Keratinocyte (primary cell): ENCODE measurements around the gene LRIG1. TPM values are rescaled to one million over a fixed set of nuclear protein-coding genes. Genes with fewer than 3 reads are reported as not detected.

Experiments used
- DNase-seq: peaks from one replicate; pipeline ENCODE4 v3.0.0-alpha.2; 2011; ENCODE audit warnings: low read depth, missing footprints, low spot score
- FAIRE-seq: peaks from 2 replicates; lab custom pipeline; 2011; peaks lifted over from hg19 to GRCh38; lab: Jason Lieb, UNC
- H2AFZ ChIP-seq: 2 replicates; pipeline ENCODE4 v1.6.0; 2012; ENCODE audit warnings: low read length, control low read depth, inconsistent platforms; ENCODE audit not compliant: control insufficient read depth
- H3K27ac ChIP-seq: 2 replicates; pipeline ENCODE4 v1.5.1; 2011; ENCODE audit warnings: low read length; ENCODE audit not compliant: control insufficient read depth, insufficient read depth
- H3K27me3 ChIP-seq: 3 replicates; pipeline ENCODE4 v1.6.0; 2011; ENCODE audit warnings: low read length; ENCODE audit not compliant: control insufficient read depth, insufficient read depth; ENCODE audit errors: extremely low read depth
- H3K36me3 ChIP-seq, 2 experiments: 2 replicates in 1 of 2; 3 replicates in 1 of 2; pipeline ENCODE4 v1.5.1; 2011; ENCODE audit warnings: low read length in 2 of 2, mild to moderate bottlenecking in 1 of 2; ENCODE audit not compliant: control insufficient read depth in 2 of 2, insufficient read depth in 2 of 2; ENCODE audit errors: extremely low read depth in 1 of 2
- H3K4me1 ChIP-seq: 3 replicates; pipeline ENCODE4 v1.5.1; 2011; ENCODE audit warnings: low read length; ENCODE audit not compliant: control insufficient read depth, insufficient read depth; ENCODE audit errors: extremely low read depth
- H3K4me2 ChIP-seq: 3 replicates; pipeline ENCODE4 v1.6.0; 2011; ENCODE audit warnings: low read depth, low read length; ENCODE audit not compliant: control insufficient read depth, insufficient read depth; ENCODE audit errors: extremely low read depth
- H3K4me3 ChIP-seq, 3 experiments: fragments of 200-600 bp in 1 of 3; sonication (generic) in 1 of 3; 2 replicates in 2 of 3; 3 replicates in 1 of 3; pipeline ENCODE4 v1.5.1; 2011 to 2016; ENCODE audit warnings: low read length in 3 of 3, mild to moderate bottlenecking in 3 of 3, control low read depth in 2 of 3, inconsistent platforms in 1 of 3, low read depth in 1 of 3, mixed read lengths in 1 of 3, mixed run types in 1 of 3, moderate library complexity in 1 of 3; ENCODE audit not compliant: control insufficient read depth in 2 of 3, insufficient read depth in 2 of 3; ENCODE audit errors: extremely low read depth in 1 of 3
- H3K79me2 ChIP-seq: 2 replicates; pipeline ENCODE4 v1.6.0; 2012; ENCODE audit warnings: low read length; ENCODE audit not compliant: control insufficient read depth, insufficient read depth
- H3K9ac ChIP-seq: 3 replicates; pipeline ENCODE4 v1.6.0; 2011; ENCODE audit warnings: low read length; ENCODE audit not compliant: control insufficient read depth, insufficient read depth; ENCODE audit errors: extremely low read depth
- H3K9me1 ChIP-seq: 3 replicates; pipeline ENCODE4 v1.6.0; 2011; ENCODE audit warnings: low read length; ENCODE audit not compliant: control insufficient read depth, insufficient read depth; ENCODE audit errors: extremely low read depth
- H3K9me3 ChIP-seq: 2 replicates; pipeline ENCODE4 v1.5.1; 2012; ENCODE audit warnings: low read depth, low read length; ENCODE audit not compliant: control insufficient read depth
- H4K20me1 ChIP-seq: 3 replicates; pipeline ENCODE4 v1.6.0; 2011; ENCODE audit warnings: low read length; ENCODE audit not compliant: control insufficient read depth, insufficient read depth; ENCODE audit errors: extremely low read depth
- CTCF ChIP-seq, 3 experiments: IDR thresholded peaks in 1 of 3; conservative IDR thresholded peaks in 1 of 3; optimal IDR thresholded peaks in 1 of 3; 2 replicates in 2 of 3; 3 replicates in 1 of 3; pipeline versions ENCODE3 to v1.5.1; 2011; ENCODE audit warnings: low read length in 3 of 3, mild to moderate bottlenecking in 3 of 3, moderate library complexity in 2 of 3, control low read depth in 1 of 3, inconsistent platforms in 1 of 3; ENCODE audit not compliant: insufficient read depth in 2 of 3; ENCODE audit errors: extremely low read depth in 1 of 3
- EZH2 ChIP-seq: IDR thresholded peaks from one replicate; pipeline ENCODE4 v1.6.1; 2012; ENCODE audit warnings: inconsistent platforms, mild to moderate bottlenecking, low read length, moderate library complexity
- dilution Hi-C: fragments of 300-500 bp; cut with MboI; formaldehyde crosslinking; loops from one replicate; pipeline ENCODE4 v1.7.0; 2020; ENCODE audit warnings: low sequenced_read_pairs; ENCODE audit not compliant: extremely low pct_ligation_motif_present
- polyA plus RNA-seq, 5 experiments: library from polyadenylated mRNA; depleted of rRNA in 3 of 5; stranded (reverse) in 3 of 5; stranded (forward) in 1 of 5; unstranded in 1 of 5; fragments of >200 nt; gene quantifications; 1 replicate in 1 of 5; 2 replicates in 3 of 5; 3 replicates in 1 of 5; pipeline versions ENCODE4 v1.2.1 to v1.2.3, GENCODE V29; 2011 to 2012; ENCODE audit warnings: missing spikeins in 2 of 5, low read depth in 1 of 5, low replicate concordance in 1 of 5

LRIG1 gene
- polyA plus RNA-seq, 1 donor (not counting 4 experiments of a cell fraction or from before 2014, with no cell fraction given): 17.2 TPM

DNA sequence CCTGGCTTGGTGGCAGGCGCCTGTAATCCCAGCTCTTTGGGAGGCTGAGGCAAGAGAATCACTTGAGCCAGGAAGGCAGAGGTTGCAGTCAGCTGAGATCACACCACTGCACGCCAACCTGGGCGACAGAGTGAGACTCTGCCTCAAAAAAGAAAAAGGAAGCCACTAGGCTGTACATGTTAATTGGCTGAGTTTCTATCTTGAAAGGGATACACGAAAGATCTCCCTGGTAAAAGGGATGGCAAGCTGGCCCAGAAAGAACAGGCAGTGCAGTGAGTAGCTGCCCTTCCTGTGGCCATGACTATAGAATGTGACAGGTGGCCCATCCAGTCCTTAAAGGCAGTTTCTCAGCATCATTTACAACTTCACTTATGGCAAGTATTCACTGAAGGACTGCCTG lies 12.3 kb downstream of the LRIG1 start:
- Histone ChIP-seq H4K20me1 (no peaks in the 10 kb centered on the region), H2AFZ (no peak overlapping the region), H3K27ac (no peak overlapping the region), H3K79me2 (peaks cover 50% of the 10 kb centered on the region), H3K9me3 (no peaks in the 10 kb centered on the region), H3K4me3 (no peak overlapping the region), H3K27me3 (no peaks in the 10 kb centered on the region), H3K9ac (no peak overlapping the region), H3K36me3 (no peaks in the 10 kb centered on the region), H3K4me2 (no peak overlapping the region), H3K4me1 (peaks cover 4% of the 10 kb centered on the region), H3K9me1 (no peaks in the 10 kb centered on the region)
- no peak for FAIRE-seq
- dilution Hi-C loops: no loop called here
- DNase-seq: no peak
- TF ChIP-seq EZH2 (no peak), CTCF (optimal IDR thresholded peaks at IDR 0.05 in 1 of 3, IDR thresholded peaks at IDR 0.05 in 1 of 3, conservative IDR thresholded peaks at IDR 0.05 in 1 of 3; ENCODE audit: extremely low read depth in 1 of 3, insufficient read depth in 2 of 3, low read length in 3 of 3) (no peak)

DNA sequence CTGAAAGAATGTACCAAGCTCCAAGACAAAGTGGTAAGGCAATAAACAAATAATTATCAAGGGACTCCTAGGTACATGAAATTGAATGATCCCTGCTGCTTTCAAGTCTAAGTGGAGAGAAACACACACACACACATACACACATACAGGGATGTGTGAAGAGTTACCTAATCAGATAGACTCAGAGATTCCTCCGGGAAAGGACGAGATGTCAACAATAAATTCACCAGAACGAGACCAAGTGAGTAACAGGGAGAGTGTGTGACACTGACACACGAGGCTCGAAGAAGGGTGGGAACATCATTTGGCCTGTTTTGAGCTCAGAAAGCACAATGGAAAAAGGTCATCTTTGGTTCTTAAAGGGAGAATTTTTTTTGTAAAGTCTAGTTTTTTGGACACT lies 13.4 kb downstream of the LRIG1 start:
- Histone ChIP-seq H3K27ac (no peak overlapping the region), H3K9me1 (no peaks in the 10 kb centered on the region), H2AFZ (no peak overlapping the region), H3K9me3 (no peaks in the 10 kb centered on the region), H3K4me1 (peaks cover 4% of the 10 kb centered on the region), H3K9ac (no peak overlapping the region), H4K20me1 (no peaks in the 10 kb centered on the region), H3K4me2 (no peak overlapping the region), H3K36me3 (no peaks in the 10 kb centered on the region), H3K79me2 (peaks cover 50% of the 10 kb centered on the region), H3K27me3 (no peaks in the 10 kb centered on the region), H3K4me3 (no peak overlapping the region)
- dilution Hi-C loops: no loop called here
- no peak for FAIRE-seq
- no peak for DNase-seq
- no peak for TF ChIP-seq EZH2
- no peak for TF ChIP-seq CTCF (optimal IDR thresholded peaks at IDR 0.05 in 1 of 3, IDR thresholded peaks at IDR 0.05 in 1 of 3, conservative IDR thresholded peaks at IDR 0.05 in 1 of 3; ENCODE audit: extremely low read depth in 1 of 3, insufficient read depth in 2 of 3, low read length in 3 of 3)
